Esophagus muscularis mucosa (tissue), 4 donors: ENCODE results near the gene LHX5.

Experiments used
- CTCF ChIP-seq, 3 experiments: fragments of 200-600 bp in 2 of 3; fragments of 450-650 bp in 1 of 3; sonication (generic) in 2 of 3; IDR thresholded peaks; one replicate each; pipeline ENCODE4 v1.5.1; 2017 to 2019; ENCODE audit warnings: antibody characterized with exemption in 3 of 3, mild to moderate bottlenecking in 2 of 3, moderate library complexity in 1 of 3
- EP300 ChIP-seq: sonication (generic); formaldehyde crosslinking; IDR thresholded peaks from one replicate; pipeline ENCODE4 v1.6.1; 2017; ENCODE audit warnings: antibody characterized with exemption
- POLR2A ChIP-seq: fragments of 450-650 bp; IDR thresholded peaks from one replicate; pipeline ENCODE4 v1.6.1; 2017; ENCODE audit warnings: antibody characterized with exemption, moderate library complexity, mild to moderate bottlenecking, low read depth
- POLR2AphosphoS5 ChIP-seq, 2 donors: sonication (generic); formaldehyde crosslinking; IDR thresholded peaks; one replicate each; pipeline ENCODE4 v1.6.1; 2017; ENCODE audit warnings: antibody characterized with exemption in 2 of 2

GRCh38 chr12:113435367-113435766, 36.3 kb downstream of the LHX5 start:
- TF ChIP-seq CTCF (IDR thresholded peaks at IDR 0.05), result no peak
- no peak for TF ChIP-seq POLR2AphosphoS5 (IDR thresholded peaks at IDR 0.05)
- no peak for TF ChIP-seq EP300
- no peak for TF ChIP-seq POLR2A
